ENCODE results near the gene C2orf72.

The C2orf72 gene

DNA sequence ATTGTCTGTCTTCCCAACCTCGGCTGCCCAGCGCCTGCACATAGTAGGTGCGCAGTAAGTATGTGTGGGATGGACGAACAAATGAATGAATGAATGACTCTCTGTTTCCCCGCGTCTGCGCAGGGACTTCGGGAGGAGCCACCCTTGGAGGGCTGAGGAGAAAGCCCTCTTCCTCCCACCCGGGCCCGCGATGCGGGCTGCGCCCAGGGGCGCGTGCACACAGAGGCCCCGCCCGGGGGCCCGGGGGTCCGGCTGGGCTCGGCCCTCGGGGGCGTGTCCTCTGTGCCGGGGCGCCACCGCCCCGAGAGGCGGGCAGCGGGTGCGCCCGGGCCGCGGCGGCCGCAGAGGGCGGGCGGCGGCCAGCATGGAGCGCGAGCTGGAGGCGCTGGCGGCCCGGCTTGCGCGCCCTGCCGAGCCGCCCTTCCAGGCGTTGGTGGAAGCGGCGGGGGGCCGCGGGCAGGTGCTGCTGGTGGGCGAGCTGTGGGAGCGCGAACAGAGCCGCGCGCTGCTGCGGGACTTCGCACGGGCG is at the start of gene C2orf72:
Gene C2orf72 (plus strand): TSS at position 322 of the 529 bp plus-strand sequence. CDS start 43 bp downstream, at position 365.
- DNase-seq = no peak
- TF ChIP-seq, protein P1, sequence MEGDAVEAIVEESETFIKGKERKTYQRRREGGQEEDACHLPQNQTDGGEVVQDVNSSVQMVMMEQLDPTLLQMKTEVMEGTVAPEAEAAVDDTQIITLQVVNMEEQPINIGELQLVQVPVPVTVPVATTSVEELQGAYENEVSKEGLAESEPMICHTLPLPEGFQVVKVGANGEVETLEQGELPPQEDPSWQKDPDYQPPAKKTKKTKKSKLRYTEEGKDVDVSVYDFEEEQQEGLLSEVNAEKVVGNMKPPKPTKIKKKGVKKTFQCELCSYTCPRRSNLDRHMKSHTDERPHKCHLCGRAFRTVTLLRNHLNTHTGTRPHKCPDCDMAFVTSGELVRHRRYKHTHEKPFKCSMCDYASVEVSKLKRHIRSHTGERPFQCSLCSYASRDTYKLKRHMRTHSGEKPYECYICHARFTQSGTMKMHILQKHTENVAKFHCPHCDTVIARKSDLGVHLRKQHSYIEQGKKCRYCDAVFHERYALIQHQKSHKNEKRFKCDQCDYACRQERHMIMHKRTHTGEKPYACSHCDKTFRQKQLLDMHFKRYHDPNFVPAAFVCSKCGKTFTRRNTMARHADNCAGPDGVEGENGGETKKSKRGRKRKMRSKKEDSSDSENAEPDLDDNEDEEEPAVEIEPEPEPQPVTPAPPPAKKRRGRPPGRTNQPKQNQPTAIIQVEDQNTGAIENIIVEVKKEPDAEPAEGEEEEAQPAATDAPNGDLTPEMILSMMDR (IDR thresholded peaks at IDR 0.05; ENCODE audit: low read depth, low read length, missing control alignments) = no peak
- Histone ChIP-seq H3K27me3 (replicated peaks) (peaks cover 44% of the 10 kb centered on the region), H3K27ac (no peak within 1 kb of the TSS), H3K4me3 (ENCODE audit: low read depth, low read length) (no peak within 1 kb of the TSS), H3K36me3 (replicated peaks) (no peaks in the 10 kb centered on the region)
- in situ Hi-C loops (cut with HindIII; ENCODE audit: low pct_ligation_motif_present, low sequenced_read_pairs) = no loop called here

DNA sequence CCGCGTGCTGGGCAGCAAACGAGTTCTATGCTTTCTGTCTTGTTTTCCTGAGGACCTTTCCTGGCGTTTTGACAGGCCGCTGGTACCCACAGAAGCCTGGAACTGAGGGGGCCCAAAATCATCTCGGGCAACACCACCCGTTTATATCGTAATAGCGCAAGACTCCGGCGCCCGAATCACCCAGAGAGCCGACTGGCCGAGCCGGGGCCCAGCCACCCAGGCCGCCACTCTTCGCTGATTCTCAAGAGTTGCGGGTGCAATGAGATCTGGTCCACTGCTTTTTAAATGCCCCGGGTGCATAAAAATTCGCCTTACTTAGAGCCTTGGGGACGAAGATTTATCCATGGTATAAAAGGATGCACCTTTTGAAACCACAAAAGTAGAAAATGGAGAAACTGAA is 47.6 kb upstream of the C2orf72 start:
- in situ Hi-C loops (cut with HindIII; ENCODE audit: low pct_ligation_motif_present, low sequenced_read_pairs) = no loop called here
- TF ChIP-seq, protein P1 (IDR thresholded peaks at IDR 0.05; ENCODE audit: low read depth, low read length, missing control alignments) = no peak
- Histone ChIP-seq H3K27me3 (replicated peaks) (peaks cover 23% of the 10 kb centered on the region), H3K27ac (no peak overlapping the region), H3K36me3 (replicated peaks) (no peaks in the 10 kb centered on the region), H3K4me3 (ENCODE audit: low read depth, low read length) (no peak overlapping the region)
- DNase-seq = no peak

DNA sequence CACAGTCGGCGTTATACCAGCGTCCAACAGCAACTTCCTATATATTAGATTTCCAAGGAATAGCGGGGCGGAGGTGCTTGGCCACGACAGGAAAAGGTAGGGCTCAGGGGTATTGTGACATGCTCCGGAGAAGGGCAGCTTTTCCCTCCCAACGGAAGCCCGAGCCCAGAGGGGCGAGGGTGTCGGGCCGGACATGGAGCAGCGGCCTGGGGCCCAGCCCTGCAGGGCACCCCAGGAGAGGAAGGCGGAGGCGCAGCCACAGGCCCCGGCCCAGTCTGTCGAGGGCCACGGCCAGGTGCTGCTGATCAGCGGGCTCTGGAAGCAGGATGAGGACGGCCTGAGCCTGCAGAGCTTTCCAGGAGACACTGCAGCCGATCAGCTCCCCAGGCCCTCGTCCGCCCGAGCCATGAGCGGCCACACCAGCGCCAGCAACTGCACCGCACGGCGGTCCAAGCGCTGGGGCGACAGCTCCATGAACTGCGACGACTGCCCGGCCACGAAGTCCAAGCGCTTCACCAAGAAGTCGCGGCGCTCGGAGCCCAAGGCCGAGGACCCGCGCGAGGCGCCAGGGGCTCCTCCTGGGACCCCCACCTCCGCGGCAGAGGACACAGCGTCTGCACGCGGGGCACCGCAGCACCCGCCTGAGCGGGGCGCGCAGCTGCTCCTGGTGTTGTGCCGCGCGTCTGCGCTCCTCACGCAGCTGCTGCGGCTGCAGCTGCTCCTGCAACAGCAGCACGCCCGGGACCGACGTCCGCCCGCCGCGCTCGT is 47.0 kb upstream of the C2orf72 start:
- Histone ChIP-seq H3K36me3 (replicated peaks) (no peaks in the 10 kb centered on the region), H3K27ac (no peak overlapping the region), H3K4me3 (ENCODE audit: low read depth, low read length) (no peak overlapping the region), H3K27me3 (replicated peaks) (peaks cover 23% of the 10 kb centered on the region)
- DNase-seq = no peak
- in situ Hi-C loops (cut with HindIII; ENCODE audit: low pct_ligation_motif_present, low sequenced_read_pairs) = no loop called here
- TF ChIP-seq, protein P1 (IDR thresholded peaks at IDR 0.05; ENCODE audit: low read depth, low read length, missing control alignments) = no peak

DNA sequence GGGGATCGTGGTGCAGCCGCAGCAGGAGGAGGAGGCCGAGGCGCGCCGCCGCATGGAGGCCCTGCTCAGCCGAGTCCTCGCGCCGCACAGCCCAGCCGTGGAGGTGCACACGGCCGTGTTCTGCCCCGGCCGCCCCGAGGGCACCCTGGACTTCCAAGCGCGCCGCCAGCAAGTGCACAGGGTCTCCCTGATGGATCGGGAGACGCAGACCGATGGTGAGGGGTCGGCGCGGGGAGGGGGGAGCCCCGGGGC is 46.5 kb upstream of the C2orf72 start:
- in situ Hi-C loops (cut with HindIII; ENCODE audit: low pct_ligation_motif_present, low sequenced_read_pairs) = no loop called here
- no peak overlapping the region for H3K4me3 ChIP-seq (ENCODE audit: low read depth, low read length)
- H3K36me3 ChIP-seq (replicated peaks) = no peaks in the 10 kb centered on the region
- no peak for DNase-seq
- peaks cover 23% of the 10 kb centered on the region for H3K27me3 ChIP-seq (replicated peaks)
- TF ChIP-seq, protein P1 (IDR thresholded peaks at IDR 0.05; ENCODE audit: low read depth, low read length, missing control alignments) = no peak
- no peak overlapping the region for H3K27ac ChIP-seq

DNA sequence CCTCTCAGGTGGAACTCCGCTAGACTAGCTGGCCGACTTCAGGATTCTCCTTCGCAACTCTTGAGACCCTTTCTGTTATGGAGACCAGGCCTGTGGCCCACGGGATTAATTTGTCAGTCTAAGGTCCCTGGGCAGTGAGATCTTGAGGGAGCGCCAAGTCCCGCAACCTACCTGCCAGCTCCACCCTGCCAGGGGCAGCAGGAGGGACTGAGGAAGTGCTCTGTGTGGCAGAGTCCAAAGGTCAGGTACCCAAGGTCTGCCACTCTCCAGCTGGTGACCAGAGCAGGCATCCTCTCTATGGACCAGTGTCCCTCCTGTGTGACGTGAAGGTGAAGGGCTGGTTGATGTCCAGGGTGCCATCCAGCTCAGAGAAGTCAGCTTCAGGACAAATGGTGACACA is 45.7 kb upstream of the C2orf72 start:
- Histone ChIP-seq H3K36me3 (replicated peaks) (no peaks in the 10 kb centered on the region), H3K4me3 (ENCODE audit: low read depth, low read length) (no peak overlapping the region), H3K27ac (no peak overlapping the region), H3K27me3 (replicated peaks) (peaks cover 23% of the 10 kb centered on the region)
- TF ChIP-seq, protein P1 (IDR thresholded peaks at IDR 0.05; ENCODE audit: low read depth, low read length, missing control alignments) = no peak
- in situ Hi-C loops (cut with HindIII; ENCODE audit: low pct_ligation_motif_present, low sequenced_read_pairs) = no loop called here
- no peak for DNase-seq

DNA sequence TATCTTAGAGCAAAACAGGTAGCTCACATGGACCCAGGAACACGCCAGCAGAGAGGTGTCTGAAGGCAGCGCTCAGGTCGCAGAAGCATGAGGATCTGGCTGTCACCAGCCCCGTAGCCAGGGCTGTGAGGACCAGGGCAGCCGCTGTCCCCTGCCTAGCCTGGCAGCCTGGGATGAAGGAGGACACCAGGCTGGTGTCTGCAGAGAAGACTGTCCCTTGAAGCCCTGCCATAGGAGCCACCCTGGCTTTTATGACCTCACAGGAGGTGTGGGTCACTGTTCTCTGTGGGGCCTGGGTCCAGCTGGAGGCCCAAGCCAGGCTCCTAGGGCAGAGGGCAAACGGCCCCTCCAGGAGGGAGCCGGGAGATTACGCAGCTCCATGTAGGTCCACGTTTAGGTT is 41.5 kb upstream of the C2orf72 start, which contains the start of gene SPATA3:
Gene SPATA3 (plus strand): TSS at position 301 of the 400 bp plus-strand sequence. CDS start 113 bp downstream, outside the sequence.
- TF ChIP-seq, protein P1 (IDR thresholded peaks at IDR 0.05; ENCODE audit: low read depth, low read length, missing control alignments) = no peak
- DNase-seq = no peak
- Histone ChIP-seq H3K27ac (no peak within 1 kb of the TSS), H3K36me3 (replicated peaks) (no peaks in the 10 kb centered on the region), H3K4me3 (ENCODE audit: low read depth, low read length) (no peak within 1 kb of the TSS), H3K27me3 (replicated peaks) (peaks cover 28% of the 10 kb centered on the region)
- in situ Hi-C loops (cut with HindIII; ENCODE audit: low pct_ligation_motif_present, low sequenced_read_pairs) = no loop called here

Data from brain microvascular endothelial cell (primary cell).